ENCODE data around the gene GCLC. TPM values are rescaled to one million over a fixed set of nuclear protein-coding genes. Genes with fewer than 3 reads are reported as not detected.

Gene GCLC
- total RNA-seq, 1 donor from 2014 or later, result 26.0 TPM

- no peak overlapping the region for H3K27ac Mint-ChIP-seq
- no peak for DNase-seq (ENCODE audit: low spot score)
- Histone ChIP-seq H3K79me2 (ENCODE audit: low read depth) (no peaks in the 10 kb centered on the region), H3K4me2 (no peak overlapping the region), H4K20me1 (ENCODE audit: low read depth) (no peaks in the 10 kb centered on the region), H3K9me3 (ENCODE audit: low read depth) (no peaks in the 10 kb centered on the region), H3F3A (ENCODE audit: low read depth) (peaks cover 7% of the 10 kb centered on the region), H2AFZ (replicated peaks) (no peak overlapping the region), H3K27ac (no peak overlapping the region), H3K4me3 (no peak overlapping the region), H3K27me3 (peaks cover 5% of the 10 kb centered on the region), H3K4me1 (no peaks in the 10 kb centered on the region), H3K36me3 (no peaks in the 10 kb centered on the region), H3K9ac (no peak overlapping the region)
- no peak overlapping the region for H3K4me3 Mint-ChIP-seq
- H3K9me3 Mint-ChIP-seq, result no peaks in the 10 kb centered on the region
- H3K27me3 Mint-ChIP-seq (ENCODE audit: insufficient read depth, low read depth), result no peaks in the 10 kb centered on the region
- H3K36me3 Mint-ChIP-seq, result peaks cover 20% of the 10 kb centered on the region
- TF ChIP-seq CTCF (IDR thresholded peaks at IDR 0.05), result no peak
- no peak for TF ChIP-seq EZH2 (IDR thresholded peaks at IDR 0.05)
- TF ChIP-seq EZH2phosphoT487 (IDR thresholded peaks at IDR 0.05), result no peak
- peaks cover 3% of the 10 kb centered on the region for H3K4me1 Mint-ChIP-seq
These were observed 49.1 kb downstream of the GCLC start for GRCh38 chr6:53495506-53496499.

GRCh38 chr6:53494076-53494475 lies 50.8 kb downstream of the GCLC start:
- peaks cover 3% of the 10 kb centered on the region for H3K4me1 Mint-ChIP-seq
- DNase-seq (ENCODE audit: low spot score), result no peak
- H3K4me3 Mint-ChIP-seq, result no peak overlapping the region
- no peaks in the 10 kb centered on the region for H3K9me3 Mint-ChIP-seq
- H3K27ac ChIP-seq, result no peak overlapping the region
- no peaks in the 10 kb centered on the region for H3K4me1 ChIP-seq
- peaks cover 5% of the 10 kb centered on the region for H3K27me3 ChIP-seq
- no peak overlapping the region for H3K4me2 ChIP-seq
- H3K4me3 ChIP-seq, result no peak overlapping the region
- no peaks in the 10 kb centered on the region for H3K36me3 ChIP-seq
- H3K36me3 Mint-ChIP-seq, result peaks cover 11% of the 10 kb centered on the region
- no peaks in the 10 kb centered on the region for H3K79me2 ChIP-seq (ENCODE audit: low read depth)
- peaks cover 7% of the 10 kb centered on the region for H3F3A ChIP-seq (ENCODE audit: low read depth)
- TF ChIP-seq CTCF (IDR thresholded peaks at IDR 0.05), result no peak
- no peak for TF ChIP-seq EZH2 (IDR thresholded peaks at IDR 0.05)
- no peak for TF ChIP-seq EZH2phosphoT487 (IDR thresholded peaks at IDR 0.05)
- H2AFZ ChIP-seq (replicated peaks), result no peak overlapping the region
- no peaks in the 10 kb centered on the region for H3K27me3 Mint-ChIP-seq (ENCODE audit: insufficient read depth, low read depth)
- H3K9me3 ChIP-seq (ENCODE audit: low read depth), result no peaks in the 10 kb centered on the region
- no peaks in the 10 kb centered on the region for H4K20me1 ChIP-seq (ENCODE audit: low read depth)
- H3K9ac ChIP-seq, result no peak overlapping the region
- no peak overlapping the region for H3K27ac Mint-ChIP-seq

- H3K9me3 Mint-ChIP-seq, result peaks cover 2% of the 10 kb centered on the region
These were observed 51.3 kb downstream of the GCLC start for GRCh38 chr6:53493635-53494025.

More at GRCh38 chr6:53493635-53494025, 51.3 kb downstream of the GCLC start:
- Histone ChIP-seq H3K4me2 (peak overlapping the region; percentile 38), H3K27ac (no peak overlapping the region), H3K4me3 (no peak overlapping the region), H3K9ac (no peak overlapping the region), H3K36me3 (no peaks in the 10 kb centered on the region), H3F3A (ENCODE audit: low read depth) (peaks cover 7% of the 10 kb centered on the region), H4K20me1 (ENCODE audit: low read depth) (no peaks in the 10 kb centered on the region), H3K9me3 (ENCODE audit: low read depth) (no peaks in the 10 kb centered on the region), H2AFZ (replicated peaks) (peak overlapping the region; percentile 90), H3K27me3 (peaks cover 5% of the 10 kb centered on the region), H3K4me1 (no peaks in the 10 kb centered on the region), H3K79me2 (ENCODE audit: low read depth) (no peaks in the 10 kb centered on the region)
- Mint-ChIP-seq H3K36me3 (peaks cover 6% of the 10 kb centered on the region), H3K27me3 (ENCODE audit: insufficient read depth, low read depth) (peaks cover 3% of the 10 kb centered on the region), H3K4me1 (peaks cover 3% of the 10 kb centered on the region), H3K27ac (no peak overlapping the region), H3K4me3 (no peak overlapping the region)
- no peak for DNase-seq (ENCODE audit: low spot score)
- TF ChIP-seq CTCF (IDR thresholded peaks at IDR 0.05) (no peak), EZH2phosphoT487 (IDR thresholded peaks at IDR 0.05) (no peak), EZH2 (IDR thresholded peaks at IDR 0.05) (no peak)

Data from neural progenitor cell (in vitro differentiated cells).